T47D (cell line): Measurements from ENCODE around the gene NOL8.

Experiments
- DNase-seq, 2 experiments: peaks; one replicate each; pipeline versions ENCODE4 v3.0.0 to v3.0.0-alpha.2; 2011 to 2012; ENCODE audit warnings: low read depth in 1 of 2, low spot score in 1 of 2
- JUND ChIP-seq: IDR thresholded peaks from 2 replicates; pipeline ENCODE4 v1.6.1; 2012; ENCODE audit warnings: low read depth
- in situ Hi-C: cut with HindIII; loops from 2 replicates; pipeline ENCODE4 v1.10.0; 2016; ENCODE audit warnings: low sequenced_read_pairs, low pct_unique_long_range_greater_than_20kb

NOL8 gene

DNA sequence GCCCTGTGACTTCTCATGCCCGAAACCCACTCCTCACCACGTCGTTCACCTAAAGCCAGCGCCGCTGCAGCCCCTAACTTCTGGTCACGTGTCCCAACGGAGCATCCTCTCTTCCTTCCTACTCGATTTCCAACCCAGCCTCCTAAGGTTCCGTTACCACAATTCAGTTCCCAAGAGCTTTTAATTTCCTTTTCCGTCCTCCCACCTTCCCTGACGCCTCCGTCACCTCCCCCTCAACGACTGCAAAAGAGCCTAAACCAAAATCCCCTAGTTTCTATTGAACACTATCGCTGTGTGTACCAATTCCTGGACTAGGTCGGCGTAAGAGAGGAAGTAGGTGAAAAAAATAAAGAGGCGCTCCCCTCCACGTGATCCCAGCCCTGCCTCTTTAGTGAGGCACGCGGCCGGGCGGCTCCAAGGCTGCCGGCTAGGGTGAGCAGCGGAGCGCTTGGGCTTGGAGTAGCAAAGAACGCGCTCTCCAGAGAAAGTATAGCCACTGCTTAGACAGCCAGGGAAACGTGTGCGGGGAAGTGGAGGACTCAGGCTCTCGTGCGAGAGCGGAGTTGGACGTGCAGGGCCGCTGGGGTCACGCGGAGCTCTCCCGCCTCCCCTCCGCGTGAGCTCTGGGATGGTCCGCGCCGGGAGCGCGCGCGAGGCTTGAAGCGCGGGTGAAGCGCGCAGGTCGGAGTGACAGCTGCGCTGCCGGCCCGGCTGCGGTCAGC, at the start of gene NOL8, which contains the start of gene CENPP:
Gene NOL8, minus strand, starts transcription at position 82 of the 722 bp plus-strand sequence. CDS start 1,189 bp downstream, outside the sequence.
Gene CENPP, plus strand, starts transcription at position 685 of the 722 bp plus-strand sequence.
- in situ Hi-C loops: no loop called here
- TF ChIP-seq JUND: no peak
- peak; percentile 63 to 90 for DNase-seq

DNA sequence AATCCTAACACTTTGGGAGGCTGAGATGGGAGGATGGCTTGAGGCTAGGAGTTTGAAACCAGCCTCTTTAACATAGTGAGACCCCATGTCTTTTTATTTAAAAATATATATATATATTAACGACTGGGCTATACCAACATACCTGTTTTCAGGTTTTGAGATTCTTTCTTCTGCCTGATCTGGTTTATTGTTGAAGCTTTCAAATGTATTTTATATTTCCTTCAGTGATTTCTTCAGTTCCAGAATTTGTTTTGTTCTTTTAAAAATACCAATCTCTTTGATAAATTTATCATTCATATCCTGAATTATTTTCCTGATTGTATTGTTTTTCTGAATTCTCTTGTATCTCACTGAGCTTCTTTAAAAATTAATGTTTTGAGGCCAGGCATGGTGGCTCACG, 48.0 kb upstream of the NOL8 start:
- DNase-seq: no peak
- TF ChIP-seq JUND: no peak
- in situ Hi-C loops: no loop called here

DNA sequence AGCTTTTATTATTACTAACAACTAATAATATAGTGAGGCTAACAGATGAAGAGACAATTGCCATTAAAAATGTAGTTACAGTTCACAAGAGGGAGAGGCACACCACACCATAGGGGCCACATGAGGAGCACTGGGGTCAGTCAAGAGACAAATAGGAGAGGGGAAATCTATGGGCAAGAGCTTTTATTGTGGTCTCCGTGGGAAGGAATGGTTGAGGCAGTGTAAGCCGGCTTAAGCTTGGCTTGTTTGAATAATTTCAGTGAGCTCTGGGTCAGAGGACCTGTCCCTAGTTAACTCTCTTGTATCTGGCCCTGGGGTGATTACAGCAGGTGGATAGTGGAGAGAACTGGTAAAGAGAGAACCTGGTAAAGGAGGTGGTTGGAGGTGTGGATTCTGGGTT, 43.9 kb upstream of the NOL8 start:
- TF ChIP-seq JUND: no peak
- no peak for DNase-seq
- in situ Hi-C loops: no loop called here

DNA sequence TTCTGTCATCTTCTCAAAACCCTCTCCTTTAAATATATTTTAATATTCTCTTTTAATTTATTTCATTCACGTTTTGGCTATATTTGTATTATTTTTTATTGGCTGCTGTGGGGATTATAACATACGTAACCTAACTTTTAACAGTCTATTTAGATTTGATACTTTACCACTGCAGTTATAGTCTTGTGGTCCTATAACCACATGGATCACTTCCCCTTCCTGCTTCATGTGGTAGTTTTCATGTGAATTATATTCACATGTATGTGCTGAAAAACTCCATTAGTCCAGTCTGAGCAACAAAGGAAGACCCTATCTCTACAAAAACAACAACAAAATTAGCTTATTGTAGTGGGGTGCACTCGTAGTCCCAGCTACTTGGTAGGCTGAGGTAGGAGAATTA, 34.9 kb upstream of the NOL8 start:
- in situ Hi-C loops: no loop called here
- no peak for DNase-seq
- no peak for TF ChIP-seq JUND

DNA sequence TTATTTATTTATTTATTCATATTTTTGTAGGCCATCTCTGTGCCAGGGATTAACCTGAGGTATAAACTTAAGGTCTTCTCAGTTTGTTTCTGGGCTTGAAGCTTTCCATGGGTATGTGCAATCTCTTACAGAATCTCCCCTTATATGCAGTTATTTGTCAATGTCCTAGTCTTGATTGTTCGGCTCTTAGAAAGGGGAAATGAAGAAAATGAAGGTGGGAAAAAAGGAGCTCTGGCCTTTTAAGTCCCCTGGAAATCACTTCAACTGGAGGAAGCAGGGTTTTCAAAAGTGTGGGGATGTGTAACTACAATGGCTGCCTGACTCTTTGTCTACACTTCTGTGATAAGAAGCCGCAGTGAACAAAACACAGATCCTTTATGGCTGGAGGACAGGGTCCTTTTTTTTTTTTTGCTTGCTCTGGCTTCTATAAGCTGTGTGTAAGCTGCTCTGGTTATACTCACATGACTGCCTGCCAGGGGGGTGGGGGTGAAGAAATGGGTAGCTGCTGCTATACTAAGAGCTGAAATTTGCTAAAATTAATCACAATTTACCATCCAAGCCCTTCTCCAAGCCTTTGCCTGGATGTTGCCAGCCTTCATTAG, 34.3 kb upstream of the NOL8 start:
- in situ Hi-C loops: no loop called here
- DNase-seq: no peak
- no peak for TF ChIP-seq JUND

DNA sequence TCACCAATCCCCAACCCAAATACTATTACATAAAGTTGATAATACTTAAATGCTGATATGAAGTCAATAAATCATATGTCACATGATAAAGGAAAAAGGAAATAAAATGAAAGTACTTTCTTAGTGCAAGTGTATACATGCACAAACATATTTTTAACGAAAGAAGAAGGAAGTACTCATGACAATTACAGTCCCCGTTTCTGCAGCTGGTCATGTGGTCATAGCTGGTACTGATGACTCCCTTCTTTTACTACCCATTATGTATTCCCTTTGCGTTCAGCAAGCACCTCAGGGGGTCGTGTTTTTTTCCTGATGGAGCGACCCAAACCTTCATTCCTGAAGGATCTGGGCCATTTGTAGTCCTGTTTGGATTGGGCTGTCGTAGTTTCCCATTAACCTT, 27.9 kb upstream of the NOL8 start:
- TF ChIP-seq JUND: no peak
- no peak for DNase-seq
- in situ Hi-C loops: no loop called here

DNA sequence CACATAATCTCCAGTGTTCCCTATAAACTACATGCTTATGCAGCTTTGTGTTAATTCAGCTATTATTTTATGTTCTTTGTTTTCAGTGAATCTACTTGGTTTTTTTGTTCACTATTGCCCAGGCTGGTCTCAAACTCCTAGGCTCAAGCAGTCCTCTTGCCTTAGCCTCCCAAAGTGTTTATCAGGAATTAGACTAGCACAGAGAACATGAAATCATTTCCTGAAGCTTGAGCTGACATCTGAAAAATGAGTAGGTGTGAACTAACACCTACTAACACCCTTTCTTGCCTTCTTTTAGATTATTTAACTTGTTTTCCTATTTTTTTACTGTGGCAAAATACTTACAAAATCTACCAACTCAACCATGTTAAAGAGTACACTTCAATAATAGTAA, 25.6 kb upstream of the NOL8 start:
- no peak for TF ChIP-seq JUND
- in situ Hi-C loops: no loop called here
- no peak for DNase-seq

DNA sequence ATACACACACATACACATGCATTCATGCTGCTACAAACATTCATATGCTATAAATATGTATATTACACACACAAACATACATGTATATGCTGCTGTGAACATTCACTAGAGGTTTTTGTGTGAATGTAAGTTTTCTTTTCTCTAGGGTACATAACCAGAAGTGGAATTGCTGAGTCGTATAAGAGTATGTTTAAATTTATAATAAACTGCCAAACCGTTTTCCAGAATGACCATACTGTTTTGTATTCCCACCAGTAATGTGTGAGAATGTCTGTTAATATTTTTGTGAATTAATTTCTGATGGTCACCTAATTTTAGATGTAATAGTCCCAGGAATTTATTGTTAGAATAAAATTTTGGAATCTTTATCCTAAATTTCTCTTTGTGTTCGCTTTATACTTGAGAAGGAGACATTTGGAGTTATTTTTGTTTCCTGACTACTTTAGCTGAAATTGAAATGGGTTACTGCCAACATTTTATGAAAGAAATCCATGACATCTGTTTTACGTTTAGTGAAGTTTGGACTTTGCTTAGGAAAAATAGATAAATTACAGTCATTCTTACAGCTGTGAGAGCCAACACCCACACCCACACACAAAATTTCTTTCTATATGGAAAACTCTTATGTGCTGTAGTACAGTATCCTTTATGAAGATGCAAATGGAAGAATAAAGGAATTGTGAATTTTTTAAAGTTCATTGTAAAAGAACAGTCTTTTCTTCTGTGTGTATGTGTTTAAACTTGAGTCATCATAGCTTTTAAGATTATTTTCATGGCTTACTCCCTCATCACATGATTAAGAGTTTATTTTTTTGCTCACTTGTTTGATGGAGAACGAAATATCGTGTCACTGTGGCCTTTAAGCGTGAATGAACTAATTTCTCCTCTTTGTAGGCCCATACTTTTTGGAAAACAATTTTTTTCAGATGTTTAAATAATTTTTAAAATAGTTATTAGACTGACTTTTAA, 24.9 kb upstream of the NOL8 start:
- in situ Hi-C loops: no loop called here
- TF ChIP-seq JUND: no peak
- DNase-seq: no peak

DNA sequence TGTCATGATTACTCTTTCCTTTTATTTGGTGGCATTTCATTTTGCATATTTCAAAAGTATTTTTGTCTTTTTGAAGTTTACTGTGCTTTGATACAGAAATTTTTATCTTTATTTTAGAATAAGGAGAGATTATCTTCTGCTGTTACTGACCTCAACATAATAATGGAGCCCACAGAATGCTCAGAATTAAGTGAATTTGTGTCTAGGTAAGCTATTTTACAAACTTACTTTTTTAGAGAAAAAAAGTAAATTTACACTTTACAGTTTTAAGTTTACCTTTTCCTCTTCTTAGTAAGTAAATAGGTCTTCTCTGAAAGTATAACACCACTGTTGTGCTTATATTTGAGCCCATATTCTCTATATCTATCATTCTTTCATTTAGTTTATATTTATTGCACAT, 20.4 kb upstream of the NOL8 start:
- in situ Hi-C loops: no loop called here

DNA sequence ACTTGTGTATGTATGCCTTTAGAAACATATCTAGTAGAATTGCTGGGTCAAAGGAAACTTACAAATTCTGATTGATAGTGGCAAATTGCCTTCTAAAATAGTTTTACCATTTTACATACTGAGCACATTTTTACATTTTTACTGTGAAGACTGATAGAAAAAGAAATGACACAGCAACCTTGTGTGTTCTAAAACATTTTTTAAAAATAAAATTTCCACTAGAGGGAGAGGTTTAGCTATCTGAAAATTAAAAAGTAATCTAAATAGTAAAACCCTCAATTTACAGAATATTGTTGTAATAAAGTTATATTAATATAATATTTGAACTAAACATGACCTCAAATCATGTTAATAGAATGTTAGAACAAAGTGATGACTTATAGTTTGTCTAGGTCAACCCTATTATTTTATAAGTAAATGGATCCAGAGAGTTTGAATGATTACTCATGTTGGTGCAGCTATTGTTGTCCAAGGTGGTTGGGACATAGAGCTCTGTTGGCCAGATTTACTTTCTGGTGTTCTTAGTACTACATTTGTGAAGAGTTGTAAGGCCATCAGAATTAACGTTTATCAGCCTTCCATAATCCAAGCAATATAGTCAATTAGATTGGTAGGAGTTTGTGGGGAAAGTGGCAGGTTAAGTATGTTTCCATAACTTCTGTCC, 17.8 kb upstream of the NOL8 start:
- in situ Hi-C loops: no loop called here
- no peak for DNase-seq
- no peak for TF ChIP-seq JUND

More for the DNA sequence above, 20.4 kb upstream of the NOL8 start:
- TF ChIP-seq JUND: no peak
- DNase-seq: no peak

DNA sequence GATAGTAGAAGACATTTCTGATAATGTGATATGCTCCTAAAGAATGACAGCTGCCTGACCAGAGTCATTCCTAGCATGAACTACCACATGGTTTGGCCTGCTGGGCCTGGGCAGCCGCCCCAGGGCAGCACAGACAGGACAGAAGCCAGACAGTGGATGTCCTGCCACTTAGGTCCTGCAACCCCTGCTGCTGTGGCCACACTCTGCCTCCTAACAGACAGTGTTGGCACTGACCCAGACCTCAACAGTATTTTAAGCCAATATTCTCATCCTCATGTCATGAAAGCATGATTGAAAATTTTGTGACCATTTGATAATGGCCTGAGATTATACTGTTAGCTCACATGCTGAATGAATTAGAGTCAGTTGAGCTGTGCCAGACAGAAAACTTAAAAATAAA, 16.4 kb upstream of the NOL8 start:
- no peak for DNase-seq
- in situ Hi-C loops: no loop called here
- no peak for TF ChIP-seq JUND

DNA sequence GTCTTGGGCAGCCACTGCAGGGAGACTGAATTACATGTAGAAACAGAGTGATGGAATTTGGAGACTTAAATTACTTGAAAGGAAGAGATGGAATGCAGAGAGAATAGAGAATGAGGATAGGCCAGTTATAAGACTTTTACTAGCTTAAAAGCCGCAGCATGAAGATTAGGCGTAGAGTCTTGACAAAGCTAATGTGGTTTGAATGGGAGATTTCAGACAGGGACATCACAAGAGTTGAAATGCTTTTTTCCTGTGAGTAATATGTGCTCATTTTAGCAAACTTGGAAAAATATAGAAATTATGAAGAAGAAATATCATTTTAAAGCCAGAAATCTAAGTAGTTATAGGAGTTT, 8.1 kb upstream of the NOL8 start:
- TF ChIP-seq JUND: no peak
- DNase-seq: no peak
- in situ Hi-C loops: no loop called here
